PC-9 (cell line): ENCODE data around the gene PTGER2.

Experiments
- EZH2 ChIP-seq: fragments of 200-600 bp; sonication (generic); IDR thresholded peaks from 2 replicates; pipeline ENCODE4 v1.8.0; 2017; ENCODE audit warnings: antibody characterized with exemption, low read depth
- TF ChIP-seq, protein P1 (sequence below): fragments of 200-600 bp; sonication (generic); conservative IDR thresholded peaks from 2 replicates; pipeline ENCODE4 v1.6.1; 2017; ENCODE audit warnings: mixed run types, antibody characterized with exemption, mild to moderate bottlenecking, moderate library complexity

DNA sequence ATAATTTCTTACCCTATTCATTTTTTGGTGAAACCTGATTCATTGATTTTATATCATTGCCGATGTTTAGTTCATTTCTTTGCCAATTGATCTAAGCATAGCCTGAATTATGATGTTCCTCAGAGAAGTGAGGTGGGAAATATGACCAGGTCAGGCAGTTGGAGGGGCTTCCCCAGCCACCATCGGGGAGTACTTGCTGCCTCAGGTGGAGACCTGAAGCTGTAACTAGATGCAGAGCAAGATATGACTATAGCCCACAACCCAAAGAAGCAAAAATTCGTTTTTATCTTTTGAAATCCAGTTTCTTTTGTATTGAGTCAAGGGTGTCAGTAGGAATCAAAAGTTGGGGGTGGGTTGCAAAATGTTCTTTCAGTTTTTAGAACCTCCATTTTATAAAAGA lies 38.7 kb upstream of the PTGER2 start:
- TF ChIP-seq, protein P1, sequence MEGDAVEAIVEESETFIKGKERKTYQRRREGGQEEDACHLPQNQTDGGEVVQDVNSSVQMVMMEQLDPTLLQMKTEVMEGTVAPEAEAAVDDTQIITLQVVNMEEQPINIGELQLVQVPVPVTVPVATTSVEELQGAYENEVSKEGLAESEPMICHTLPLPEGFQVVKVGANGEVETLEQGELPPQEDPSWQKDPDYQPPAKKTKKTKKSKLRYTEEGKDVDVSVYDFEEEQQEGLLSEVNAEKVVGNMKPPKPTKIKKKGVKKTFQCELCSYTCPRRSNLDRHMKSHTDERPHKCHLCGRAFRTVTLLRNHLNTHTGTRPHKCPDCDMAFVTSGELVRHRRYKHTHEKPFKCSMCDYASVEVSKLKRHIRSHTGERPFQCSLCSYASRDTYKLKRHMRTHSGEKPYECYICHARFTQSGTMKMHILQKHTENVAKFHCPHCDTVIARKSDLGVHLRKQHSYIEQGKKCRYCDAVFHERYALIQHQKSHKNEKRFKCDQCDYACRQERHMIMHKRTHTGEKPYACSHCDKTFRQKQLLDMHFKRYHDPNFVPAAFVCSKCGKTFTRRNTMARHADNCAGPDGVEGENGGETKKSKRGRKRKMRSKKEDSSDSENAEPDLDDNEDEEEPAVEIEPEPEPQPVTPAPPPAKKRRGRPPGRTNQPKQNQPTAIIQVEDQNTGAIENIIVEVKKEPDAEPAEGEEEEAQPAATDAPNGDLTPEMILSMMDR = no peak
- TF ChIP-seq EZH2 = no peak
